Measurements from ENCODE around the gene HYCC1. TPM values are rescaled to one million over a fixed set of nuclear protein-coding genes. Genes with fewer than 3 reads are reported as not detected.

Gene HYCC1
- total and polyA plus RNA-seq, 2 donors (not counting 3 experiments of a cell fraction or from before 2014, with no cell fraction given), result 14.5 to 51.8 TPM

GRCh38 chr7:23004247-23004520, 9.7 kb downstream of the HYCC1 start:
- H3K4me1 ChIP-seq (ENCODE audit: control insufficient read depth, extremely low read depth, insufficient read depth, low read length), result no peaks in the 10 kb centered on the region
- H3K27me3 ChIP-seq (ENCODE audit: control insufficient read depth in 2 of 2, insufficient read depth in 2 of 2, low read length in 2 of 2), result no peaks in the 10 kb centered on the region
- CTCF ChIA-PET, result interaction anchor here (2.5 kb wide), 1 partner anchor 51 kb away, joined by 8 read pairs; no protein-coding TSS in a partner anchor
- H2AFZ ChIP-seq (ENCODE audit: low read depth, low read length), result no peak overlapping the region
- POLR2A ChIA-PET, result no interaction called here
- no peaks in the 10 kb centered on the region for H3K9me1 ChIP-seq (replicated peaks; ENCODE audit: control insufficient read depth, extremely low read depth, insufficient read depth, low read length)
- no peaks in the 10 kb centered on the region for H3K9me3 ChIP-seq (replicated peaks; ENCODE audit: control insufficient read depth, insufficient read depth, low read length)
- H3K79me2 ChIP-seq (ENCODE audit: control insufficient read depth, insufficient read depth, low read length), result peaks cover 47% of the 10 kb centered on the region
- H3K4me3 ChIP-seq (replicated peaks in 1 of 3; ENCODE audit: insufficient read depth in 1 of 3, low read depth in 1 of 3, low read length in 3 of 3), result no peak overlapping the region
- dilution Hi-C loops (cut with MboI; ENCODE audit: extremely low pct_ligation_motif_present, low sequenced_read_pairs) (no loop called here), intact Hi-C loops (cut with micrococcal nuclease) (no loop called here)
- DNase-seq (ENCODE audit: low read depth, low spot score), result no peak
- FAIRE-seq, result no peak
- no peak overlapping the region for H3K4me2 ChIP-seq (ENCODE audit: insufficient read depth, low read length)
- no peaks in the 10 kb centered on the region for H3K36me3 ChIP-seq (ENCODE audit: control insufficient read depth in 2 of 2, extremely low read depth in 1 of 2, insufficient read depth in 2 of 2, low read length in 2 of 2)
- no TSS peak for BruUV-seq (replicated peaks)
- H3K27ac ChIP-seq (ENCODE audit: insufficient read depth, low read depth, low read length), result no peak overlapping the region
- no peak overlapping the region for H3K9ac ChIP-seq (replicated peaks; ENCODE audit: extremely low read depth, insufficient read depth, low read length)
- H4K20me1 ChIP-seq (replicated peaks; ENCODE audit: control insufficient read depth, extremely low read depth, insufficient read depth, low read length), result peaks cover 2% of the 10 kb centered on the region
- no peak for TF ChIP-seq GATA2 (IDR thresholded peaks at IDR 0.05; ENCODE audit: insufficient read depth, insufficient read length, low read depth, low read length)

GRCh38 chr7:23003505-23004246, 10.3 kb downstream of the HYCC1 start:
- POLR2A ChIA-PET, result no interaction called here
- CTCF ChIA-PET, result interaction anchor here (2.5 kb wide), 1 partner anchor 51 kb away, joined by 8 read pairs; no protein-coding TSS in a partner anchor
- FAIRE-seq (no peak), DNase-seq (ENCODE audit: low read depth, low spot score) (no peak)
- Histone ChIP-seq H3K9me1 (replicated peaks; ENCODE audit: control insufficient read depth, extremely low read depth, insufficient read depth, low read length) (no peaks in the 10 kb centered on the region), H3K27me3 (ENCODE audit: control insufficient read depth in 2 of 2, insufficient read depth in 2 of 2, low read length in 2 of 2) (no peaks in the 10 kb centered on the region), H3K4me2 (ENCODE audit: insufficient read depth, low read length) (no peak overlapping the region), H3K9me3 (replicated peaks; ENCODE audit: control insufficient read depth, insufficient read depth, low read length) (no peaks in the 10 kb centered on the region), H3K9ac (replicated peaks; ENCODE audit: extremely low read depth, insufficient read depth, low read length) (no peak overlapping the region), H3K27ac (ENCODE audit: insufficient read depth, low read depth, low read length) (no peak overlapping the region), H3K4me3 (replicated peaks in 1 of 3; ENCODE audit: insufficient read depth in 1 of 3, low read depth in 1 of 3, low read length in 3 of 3) (no peak overlapping the region), H3K36me3 (ENCODE audit: control insufficient read depth in 2 of 2, extremely low read depth in 1 of 2, insufficient read depth in 2 of 2, low read length in 2 of 2) (no peaks in the 10 kb centered on the region), H3K79me2 (ENCODE audit: control insufficient read depth, insufficient read depth, low read length) (peaks cover 48% of the 10 kb centered on the region), H3K4me1 (ENCODE audit: control insufficient read depth, extremely low read depth, insufficient read depth, low read length) (no peaks in the 10 kb centered on the region), H4K20me1 (replicated peaks; ENCODE audit: control insufficient read depth, extremely low read depth, insufficient read depth, low read length) (peaks cover 2% of the 10 kb centered on the region), H2AFZ (ENCODE audit: low read depth, low read length) (no peak overlapping the region)
- TF ChIP-seq JUN (IDR thresholded peaks at IDR 0.05; ENCODE audit: borderline replicate concordance, insufficient read depth, insufficient read length, low read depth), result no peak
- TF ChIP-seq FOS (IDR thresholded peaks at IDR 0.05; ENCODE audit: borderline replicate concordance, insufficient read depth, low read length), result no peak
- no peak for TF ChIP-seq MYC (IDR thresholded peaks at IDR 0.05; ENCODE audit: low read depth, low read length)
- no peak for TF ChIP-seq EZH2 (IDR thresholded peaks at IDR 0.05; ENCODE audit: borderline replicate concordance, low read depth, low read length, severe bottlenecking)
- TF ChIP-seq POLR2A (IDR thresholded peaks at IDR 0.05; ENCODE audit: low read depth, low read length), result no peak
- dilution Hi-C loops (cut with MboI; ENCODE audit: extremely low pct_ligation_motif_present, low sequenced_read_pairs), result no loop called here
- intact Hi-C loops (cut with micrococcal nuclease), result no loop called here
- no TSS peak for BruUV-seq (replicated peaks)

Measured in endothelial cell of umbilical vein (primary cell).